ENCODE measurements around the gene PCLAF. TPM values are rescaled to one million over a fixed set of nuclear protein-coding genes. Genes with fewer than 3 reads are reported as not detected.

The PCLAF gene
- total and polyA plus RNA-seq, 2 donors (not counting 1 experiment from before 2014, with no cell fraction given), result 0.42 to 0.92 TPM

DNA sequence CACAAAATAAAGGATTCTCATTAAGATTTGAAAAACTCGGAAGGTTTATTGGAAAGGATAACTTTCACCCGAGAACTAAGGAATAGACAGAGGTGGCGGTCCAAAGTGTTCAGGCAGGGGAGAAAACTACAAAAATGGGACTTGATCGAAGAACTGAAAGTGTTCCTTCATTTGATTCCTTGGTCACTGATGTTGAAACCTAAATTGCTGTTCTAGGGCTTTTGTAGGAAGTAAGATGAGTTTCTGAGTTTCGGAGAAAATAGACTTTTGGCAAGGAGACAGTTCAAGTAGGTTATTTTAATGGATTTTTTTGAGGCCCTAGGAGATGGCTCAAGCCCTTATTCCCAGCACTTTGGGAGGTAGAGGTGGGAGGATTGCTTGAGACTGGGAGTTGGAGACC, 7.8 kb upstream of the PCLAF start:
- ChIA-PET CTCF (interaction anchor here (1.8 kb wide), 1 partner anchor 70 kb away, joined by 6 read pairs; the partner anchor contains the start of gene ZNF609), POLR2A (no interaction called here)
- no peaks in the 10 kb centered on the region for H3K9me3 Mint-ChIP-seq (ENCODE audit: insufficient read depth)
- H3K79me2 ChIP-seq (ENCODE audit: control insufficient read depth, insufficient read depth, low read length), result peaks cover 21% of the 10 kb centered on the region
- peaks cover 15% of the 10 kb centered on the region for H3K4me1 Mint-ChIP-seq
- no peak for DNase-seq
- H3K4me2 ChIP-seq (replicated peaks; ENCODE audit: low read depth, low read length, poor library complexity, severe bottlenecking), result peak overlapping the region; percentile 80
- no peak overlapping the region for H3K4me3 ChIP-seq (ENCODE audit: control extremely low read depth in 1 of 5, extremely low read depth in 1 of 5, insufficient read depth in 1 of 5, low read depth in 2 of 5, low read length in 4 of 5)
- intact Hi-C loops (cut with micrococcal nuclease), result loop anchor here (5.0 to 10.0 kb wide), 2 partner anchors 73 to 1264 kb away; partner anchors contain the start of genes LACTB and ZNF609
- no peaks in the 10 kb centered on the region for H3K9me3 ChIP-seq (ENCODE audit: control extremely low read depth in 1 of 3, control insufficient read depth in 2 of 3, insufficient read depth in 1 of 3, low read length in 2 of 3)
- H3K4me1 ChIP-seq (ENCODE audit: control insufficient read depth in 2 of 2, insufficient read depth in 2 of 2, low read length in 2 of 2), result peaks cover 10 to 18% of the 10 kb centered on the region in 2 donors
- H3K27ac Mint-ChIP-seq, result peak overlapping the region; percentile 27
- no peak overlapping the region for H3K9ac ChIP-seq (ENCODE audit: low read length)
- 100% methylated on average over 5 of the region's 5 CpGs for WGBS (ENCODE audit: insufficient coverage)
- H4K20me1 ChIP-seq (ENCODE audit: control insufficient read depth, insufficient read depth, low read length, poor library complexity, severe bottlenecking), result no peaks in the 10 kb centered on the region
- H3K27me3 ChIP-seq (replicated peaks in 1 of 4; ENCODE audit: control extremely low read depth in 1 of 4, control insufficient read depth in 3 of 4, insufficient read depth in 4 of 4, low read length in 3 of 4), result no peaks in the 10 kb centered on the region
- TF ChIP-seq CTCF (IDR thresholded peaks at IDR 0.05), result no peak
- no peak for TF ChIP-seq EZH2 (IDR thresholded peaks at IDR 0.05; ENCODE audit: borderline replicate concordance, insufficient read depth, low read depth, low read length, poor library complexity, severe bottlenecking)
- no peak for ATAC-seq (ENCODE audit: low read depth)
- H3K4me3 Mint-ChIP-seq, result peak overlapping the region; percentile 75
- H2AFZ ChIP-seq (ENCODE audit: insufficient read depth, low read depth, low read length, poor library complexity, severe bottlenecking), result no peak overlapping the region
- peaks cover 0 to 8% of the 10 kb centered on the region in 2 experiments for H3K36me3 ChIP-seq (replicated peaks in 1 of 2; ENCODE audit: control extremely low read depth in 1 of 2, control insufficient read depth in 1 of 2, extremely low read depth in 1 of 2, insufficient read depth in 2 of 2, low read length in 1 of 2)
- no peaks in the 10 kb centered on the region for H3K27me3 Mint-ChIP-seq
- H3K27ac ChIP-seq (ENCODE audit: low read length in 2 of 2), result no peak overlapping the region

- Mint-ChIP-seq H3K4me3 (peak within 1 kb of the TSS; percentile 97), H3K27ac (peak within 1 kb of the TSS; percentile 95), H3K4me1 (peaks cover 15% of the 10 kb centered on the region), H3K27me3 (no peaks in the 10 kb centered on the region), H3K9me3 (ENCODE audit: insufficient read depth) (no peaks in the 10 kb centered on the region)
- Histone ChIP-seq H3K4me2 (replicated peaks; ENCODE audit: low read depth, low read length, poor library complexity, severe bottlenecking) (peak within 1 kb of the TSS; percentile 80), H4K20me1 (ENCODE audit: control insufficient read depth, insufficient read depth, low read length, poor library complexity, severe bottlenecking) (no peaks in the 10 kb centered on the region), H3K27ac (ENCODE audit: low read length in 2 of 2) (peak within 1 kb of the TSS; percentile 58 to 70), H3K27me3 (replicated peaks in 1 of 4; ENCODE audit: control extremely low read depth in 1 of 4, control insufficient read depth in 3 of 4, insufficient read depth in 4 of 4, low read length in 3 of 4) (no peaks in the 10 kb centered on the region), H3K4me3 (ENCODE audit: control extremely low read depth in 1 of 5, extremely low read depth in 1 of 5, insufficient read depth in 1 of 5, low read depth in 2 of 5, low read length in 4 of 5) (peak within 1 kb of the TSS; percentile 63 to 97 (median 82)), H3K36me3 (replicated peaks in 1 of 2; ENCODE audit: control extremely low read depth in 1 of 2, control insufficient read depth in 1 of 2, extremely low read depth in 1 of 2, insufficient read depth in 2 of 2, low read length in 1 of 2) (peaks cover 0 to under 1% of the 10 kb centered on the region in 2 experiments), H3K9me3 (ENCODE audit: control extremely low read depth in 1 of 3, control insufficient read depth in 2 of 3, insufficient read depth in 1 of 3, low read length in 2 of 3) (no peaks in the 10 kb centered on the region), H3K4me1 (ENCODE audit: control insufficient read depth in 2 of 2, insufficient read depth in 2 of 2, low read length in 2 of 2) (peaks cover 10 to 18% of the 10 kb centered on the region in 2 donors), H2AFZ (ENCODE audit: insufficient read depth, low read depth, low read length, poor library complexity, severe bottlenecking) (peak within 1 kb of the TSS; percentile 93), H3K9ac (ENCODE audit: low read length) (peak within 1 kb of the TSS; percentile 83), H3K79me2 (ENCODE audit: control insufficient read depth, insufficient read depth, low read length) (peaks cover 21% of the 10 kb centered on the region)
- TF ChIP-seq EZH2 (IDR thresholded peaks at IDR 0.05; ENCODE audit: borderline replicate concordance, insufficient read depth, low read depth, low read length, poor library complexity, severe bottlenecking) (no peak), CTCF (IDR thresholded peaks at IDR 0.05) (no peak)
- under 1% methylated on average over 35 of the region's 35 CpGs for WGBS (ENCODE audit: insufficient coverage)
- intact Hi-C loops (cut with micrococcal nuclease), result loop anchor here (1.0 to 10.0 kb wide), 5 partner anchors 31 to 1263 kb away; partner anchors contain the start of genes CSNK1G1, LACTB, PPIB and SNX1
- ATAC-seq (ENCODE audit: low read depth) (peak; percentile 100), DNase-seq (peak; percentile 96)
- ChIA-PET POLR2A (interaction anchor here (0.5 to 1.4 kb wide), 11 partner anchors 8 to 1969 kb away, joined by 3 to 6 read pairs (median 3); partner anchors contain the start of genes PARP16, PPIB, TIPIN and ZNF609), CTCF (interaction anchor here (0.5 to 1.8 kb wide), 8 partner anchors 19 to 1145 kb away, joined by 3 to 7 read pairs (median 5); partner anchors contain the start of genes CSNK1G1, PPIB and ZNF609)
Observed at GRCh38 chr15:64387562-64388168, 6.4 kb upstream of the PCLAF start, which contains the start of gene TRIP4. TRIP4 (plus strand) TSS chr15:64387836; CDS start chr15:64387864, 28 bp downstream.

Measured in B cell (primary cell).